Nephron progenitor cell (in vitro differentiated cells): ENCODE results near the gene DUT.
"Not testable (repeated sequence)": the region's sequence is repeated elsewhere in the genome, so short reads cannot be mapped to it uniquely, and the experiment has no call there.

Source experiments
- DNase-seq: peaks from one replicate; pipeline ENCODE4 v3.0.0; 2021
- H3K27ac Mint-ChIP-seq: 2 replicates; pipeline ENCODE4 v1.8.0; 2021; ENCODE audit warnings: mild to moderate bottlenecking, moderate library complexity, mixed read lengths
- H3K27me3 Mint-ChIP-seq: 2 replicates; pipeline ENCODE4 v1.8.0; 2021; ENCODE audit warnings: mild to moderate bottlenecking, low read depth, mixed read lengths; ENCODE audit not compliant: poor library complexity
- H3K36me3 Mint-ChIP-seq: 2 replicates; pipeline ENCODE4 v1.8.0; 2021; ENCODE audit warnings: low read depth, mixed read lengths
- H3K4me1 Mint-ChIP-seq: 2 replicates; pipeline ENCODE4 v1.8.0; 2021; ENCODE audit warnings: mixed read lengths
- H3K4me3 Mint-ChIP-seq: 2 replicates; pipeline ENCODE4 v1.8.0; 2021; ENCODE audit warnings: mild to moderate bottlenecking, moderate library complexity, mixed read lengths
- H3K9me3 Mint-ChIP-seq: 2 replicates; pipeline ENCODE4 v1.8.0; 2021; ENCODE audit warnings: mild to moderate bottlenecking, moderate library complexity, mixed read lengths
- CTCF ChIP-seq: fragments of 200-600 bp; sonication (generic); IDR thresholded peaks from 2 replicates; pipeline ENCODE4 v1.5.0; 2021; ENCODE audit warnings: antibody characterized with exemption

The DUT gene

GRCh38 chr15:48318131-48318530 is 13.1 kb upstream of the DUT start:
- Mint-ChIP-seq H3K4me3 (no peak overlapping the region), H3K27me3 (no peaks in the 10 kb centered on the region)
- no peak for DNase-seq

GRCh38 chr15:48323294-48323693 is 7.9 kb upstream of the DUT start:
- no peaks in the 10 kb centered on the region for H3K9me3 Mint-ChIP-seq
- no peak for DNase-seq
- peaks cover 7% of the 10 kb centered on the region for H3K4me1 Mint-ChIP-seq
- peaks cover 6% of the 10 kb centered on the region for H3K27me3 Mint-ChIP-seq
- no peak overlapping the region for H3K27ac Mint-ChIP-seq
- H3K4me3 Mint-ChIP-seq: no peak overlapping the region
- H3K36me3 Mint-ChIP-seq: peaks cover 10% of the 10 kb centered on the region
- no peak for TF ChIP-seq CTCF

More at GRCh38 chr15:48318131-48318530, 13.1 kb upstream of the DUT start:
- Mint-ChIP-seq H3K27ac (no peak overlapping the region), H3K36me3 (peaks cover 16% of the 10 kb centered on the region), H3K4me1 (peaks cover 8% of the 10 kb centered on the region), H3K9me3 (no peaks in the 10 kb centered on the region)
- no peak for TF ChIP-seq CTCF

GRCh38 chr15:48324949-48325348 is 6.3 kb upstream of the DUT start:
- Mint-ChIP-seq H3K4me1 (peaks cover 14% of the 10 kb centered on the region), H3K9me3 (no peaks in the 10 kb centered on the region), H3K36me3 (peaks cover 10% of the 10 kb centered on the region), H3K4me3 (no peak overlapping the region), H3K27me3 (peaks cover 6% of the 10 kb centered on the region), H3K27ac (no peak overlapping the region)
- DNase-seq: no peak
- TF ChIP-seq CTCF: no peak

GRCh38 chr15:48325400-48325799 is 5.8 kb upstream of the DUT start:
- Mint-ChIP-seq H3K9me3 (no peaks in the 10 kb centered on the region), H3K27me3 (peaks cover 6% of the 10 kb centered on the region), H3K4me3 (no peak overlapping the region), H3K36me3 (peaks cover 10% of the 10 kb centered on the region), H3K27ac (no peak overlapping the region), H3K4me1 (peaks cover 18% of the 10 kb centered on the region)
- TF ChIP-seq CTCF: no peak
- DNase-seq: no peak

GRCh38 chr15:48326180-48326579 is 5.0 kb upstream of the DUT start:
- H3K4me3 Mint-ChIP-seq, DNase-seq, H3K27ac Mint-ChIP-seq, H3K27me3 Mint-ChIP-seq, H3K9me3 Mint-ChIP-seq: not testable (repeated sequence)
- Mint-ChIP-seq H3K36me3 (peaks cover 10% of the 10 kb centered on the region), H3K4me1 (peaks cover 21% of the 10 kb centered on the region)

- H3K36me3 Mint-ChIP-seq: peaks cover 16% of the 10 kb centered on the region
- DNase-seq: no peak
- H3K4me3 Mint-ChIP-seq: peak overlapping the region; percentile 99
- no peak for TF ChIP-seq CTCF
- H3K27ac Mint-ChIP-seq: peak overlapping the region; percentile 98
- H3K27me3 Mint-ChIP-seq: no peaks in the 10 kb centered on the region
- H3K9me3 Mint-ChIP-seq: no peaks in the 10 kb centered on the region
- H3K4me1 Mint-ChIP-seq: peaks cover 48% of the 10 kb centered on the region
Measured at GRCh38 chr15:48330105-48330785, 984 bp upstream of the DUT start.
